Measurements from ENCODE around the gene ANXA7.

Gene ANXA7

DNA sequence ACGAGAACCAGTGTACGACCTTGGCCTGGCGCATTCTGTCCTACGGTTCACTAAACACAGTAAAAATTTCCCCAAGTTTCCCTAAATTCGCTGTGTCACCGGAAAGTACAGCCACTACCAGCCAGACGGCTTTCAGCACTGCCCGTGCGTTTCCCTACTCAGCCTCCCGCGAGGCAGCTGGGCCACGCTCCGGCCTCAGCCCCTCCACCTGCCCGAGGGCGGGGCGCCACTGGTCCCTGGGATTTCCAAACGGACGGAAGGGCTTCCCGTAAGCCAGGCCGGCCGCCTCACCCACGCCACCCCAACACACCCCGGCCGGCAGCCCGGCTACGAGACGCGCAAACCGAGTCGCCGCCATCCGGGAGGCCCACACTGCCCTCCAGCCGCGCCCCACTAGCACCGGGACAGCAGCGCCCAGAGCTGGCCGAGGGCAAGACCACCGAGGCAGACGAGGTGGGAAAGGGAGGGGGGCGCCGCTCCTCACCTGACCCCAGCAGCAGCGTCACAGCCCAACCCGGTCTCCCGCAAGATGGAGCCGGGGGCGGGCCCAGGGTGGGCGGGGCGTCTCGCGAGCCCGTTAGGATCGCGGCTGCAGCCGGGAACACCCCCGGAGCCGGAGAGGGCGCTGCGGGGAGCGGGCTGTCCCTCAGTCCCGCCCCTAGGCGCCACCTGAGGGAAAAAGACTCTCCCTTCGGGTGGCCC, at the start of gene ANXA7:
Gene ANXA7, minus strand, starts transcription at position 531 of the 702 bp plus-strand sequence. CDS start 13,202 bp downstream, outside the sequence.
- in situ Hi-C loops (cut with MboI; ENCODE audit: low sequenced_read_pairs) = no loop called here

DNA sequence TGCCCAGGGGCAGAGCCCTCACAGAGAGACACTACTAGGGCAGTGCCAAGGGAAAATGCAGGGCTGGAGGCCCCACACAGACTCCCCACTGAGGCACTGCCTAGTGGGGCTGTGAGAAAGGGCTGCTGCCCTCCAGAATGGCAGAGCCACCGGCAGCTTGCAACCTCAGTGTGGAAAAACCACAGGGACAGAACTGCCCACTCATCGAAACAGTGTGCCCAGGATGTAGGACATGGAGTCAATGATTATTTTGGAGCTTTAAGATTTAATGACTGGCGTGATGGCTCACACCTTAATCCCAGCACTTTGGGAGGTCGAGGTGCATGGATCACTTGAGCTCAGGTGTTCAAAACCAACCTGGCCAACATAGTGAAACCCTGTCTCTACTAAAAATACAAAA, 47.0 kb upstream of the ANXA7 start:
- in situ Hi-C loops (cut with MboI; ENCODE audit: low sequenced_read_pairs) = no loop called here

DNA sequence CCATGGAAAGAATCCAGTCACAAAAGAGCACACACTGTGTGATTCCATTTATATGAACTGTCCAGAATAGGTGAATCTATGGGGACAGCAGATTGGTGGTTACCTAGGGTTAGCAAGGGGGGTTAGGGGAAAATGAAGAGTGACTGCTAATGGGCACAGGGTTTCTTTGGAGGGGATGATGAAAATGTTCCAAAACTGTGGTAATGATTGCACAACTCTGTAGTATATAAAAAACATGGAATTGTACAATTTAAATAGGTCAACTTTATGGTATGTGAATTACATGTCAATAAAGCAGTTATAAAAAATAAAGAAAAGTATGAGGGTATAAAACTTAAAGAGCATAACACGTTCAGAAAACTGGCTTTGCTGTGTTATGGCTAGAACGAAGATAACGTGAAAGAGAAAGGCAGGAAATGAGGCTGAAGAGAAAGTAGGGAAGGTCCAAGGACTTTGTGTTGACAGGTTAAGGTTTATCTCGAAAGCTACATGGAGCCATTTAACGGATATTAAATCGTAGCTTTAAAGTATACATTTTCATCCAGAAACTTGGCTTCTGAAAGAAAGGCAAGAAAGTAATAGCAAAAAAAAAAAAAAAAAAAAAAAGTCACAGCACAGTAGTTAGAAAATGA, 45.9 kb upstream of the ANXA7 start:
- in situ Hi-C loops (cut with MboI; ENCODE audit: low sequenced_read_pairs) = no loop called here

DNA sequence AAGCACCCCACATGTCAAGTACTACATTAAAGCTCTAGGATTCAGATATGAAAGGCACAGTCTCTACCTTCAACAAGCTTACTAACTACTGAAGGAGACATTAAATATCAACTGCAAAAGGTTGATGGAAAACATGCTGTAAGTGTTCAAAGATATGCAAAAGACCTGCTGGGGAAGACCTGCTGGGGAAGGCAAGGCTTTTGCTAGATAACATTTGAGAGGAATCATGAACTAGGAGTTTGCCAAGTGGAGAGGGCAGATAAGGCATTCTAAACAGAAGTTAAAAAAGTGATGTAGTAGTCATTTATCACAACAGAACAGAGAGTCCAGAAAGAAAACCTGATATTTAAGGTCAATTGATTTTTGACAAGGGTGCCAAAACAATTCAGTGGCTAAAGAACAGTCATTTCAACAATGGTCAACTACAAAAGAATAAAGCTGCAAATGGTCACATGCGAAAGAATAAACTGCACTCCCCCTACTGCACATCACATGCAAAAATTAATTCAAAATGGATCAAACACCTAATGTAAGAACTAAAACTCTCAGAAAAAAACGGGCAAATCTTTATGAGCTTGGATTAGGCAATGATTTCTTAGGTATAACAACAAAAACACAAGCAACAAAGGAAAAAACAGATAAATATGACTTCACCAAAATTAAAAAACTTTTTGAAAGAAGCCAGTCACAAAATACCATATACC, 42.5 kb upstream of the ANXA7 start:
- in situ Hi-C loops (cut with MboI; ENCODE audit: low sequenced_read_pairs) = no loop called here

DNA sequence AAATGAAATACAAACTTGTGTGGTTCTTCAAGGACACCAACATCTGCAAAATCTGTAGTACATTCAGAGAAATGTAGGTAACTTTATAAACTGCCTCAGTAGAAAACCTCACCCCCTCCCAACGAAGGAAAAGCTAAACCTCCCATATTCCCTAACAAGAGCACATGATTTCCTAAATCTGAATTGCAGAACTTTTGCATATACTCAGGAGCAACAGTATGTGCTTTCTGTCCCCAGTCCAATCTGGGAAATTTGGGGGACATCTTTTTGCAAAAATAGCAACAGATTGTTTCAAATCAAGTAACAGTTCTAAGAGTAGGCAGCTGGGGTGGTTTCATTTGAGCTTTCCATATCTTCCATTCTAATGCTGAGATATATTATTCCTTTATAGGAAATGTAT, 35.3 kb upstream of the ANXA7 start:
- in situ Hi-C loops (cut with MboI; ENCODE audit: low sequenced_read_pairs) = no loop called here

DNA sequence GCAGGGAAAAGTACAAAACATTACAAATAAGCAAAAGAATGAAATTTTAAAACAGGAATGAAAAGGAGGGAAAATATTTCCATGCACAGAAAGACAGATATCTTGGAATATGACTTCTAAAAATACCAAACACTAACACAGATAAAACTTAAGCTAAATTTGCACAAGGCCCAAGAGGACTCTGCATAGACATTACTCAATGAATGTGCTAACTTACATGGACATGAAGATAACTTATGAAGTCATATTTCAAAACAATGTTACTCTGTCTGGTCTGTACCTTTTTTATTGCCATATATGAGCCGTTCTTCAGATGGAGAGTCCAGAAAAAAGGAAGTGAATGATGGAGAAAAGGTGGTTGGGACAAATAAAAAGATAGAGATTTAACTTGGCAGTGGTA, 34.5 kb upstream of the ANXA7 start:
- in situ Hi-C loops (cut with MboI; ENCODE audit: low sequenced_read_pairs) = no loop called here

DNA sequence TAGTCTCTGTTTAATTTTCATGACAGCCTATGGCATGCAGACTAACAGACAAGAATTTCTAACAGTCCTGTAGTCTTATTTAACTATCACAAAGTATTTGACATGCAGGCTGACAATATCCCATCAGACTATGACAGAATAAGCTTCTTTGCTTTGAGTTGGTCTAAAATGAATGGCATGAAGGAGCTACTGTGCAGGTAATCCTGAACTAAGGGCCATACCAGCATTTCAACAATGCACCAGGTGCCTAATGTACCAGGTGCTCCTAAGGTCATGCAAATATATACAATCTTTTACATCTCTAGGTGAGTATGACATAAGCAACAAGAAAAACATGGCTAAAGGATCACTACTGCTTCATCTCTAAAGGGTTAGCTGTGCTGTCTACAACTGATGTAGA, 33.1 kb upstream of the ANXA7 start:
- in situ Hi-C loops (cut with MboI; ENCODE audit: low sequenced_read_pairs) = no loop called here

DNA sequence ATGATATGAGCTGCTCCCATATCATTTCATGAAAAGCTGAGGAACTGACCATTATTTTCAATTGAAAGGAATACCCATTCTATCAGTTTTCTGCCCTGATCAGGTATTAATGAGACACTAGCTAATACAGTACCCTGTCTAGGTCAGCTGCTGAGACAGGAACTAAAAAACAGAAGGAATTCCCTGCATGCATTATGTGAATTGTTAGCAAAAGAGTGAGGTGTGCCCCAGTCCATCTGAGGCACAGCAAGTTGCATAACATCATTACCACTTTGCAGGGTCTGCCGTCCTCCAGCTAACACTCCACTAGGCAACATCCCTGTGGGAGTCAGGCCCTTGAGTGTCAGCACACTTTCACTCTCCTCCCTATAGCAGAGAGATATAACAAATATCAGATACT, 30.6 kb upstream of the ANXA7 start:
- in situ Hi-C loops (cut with MboI; ENCODE audit: low sequenced_read_pairs) = no loop called here

DNA sequence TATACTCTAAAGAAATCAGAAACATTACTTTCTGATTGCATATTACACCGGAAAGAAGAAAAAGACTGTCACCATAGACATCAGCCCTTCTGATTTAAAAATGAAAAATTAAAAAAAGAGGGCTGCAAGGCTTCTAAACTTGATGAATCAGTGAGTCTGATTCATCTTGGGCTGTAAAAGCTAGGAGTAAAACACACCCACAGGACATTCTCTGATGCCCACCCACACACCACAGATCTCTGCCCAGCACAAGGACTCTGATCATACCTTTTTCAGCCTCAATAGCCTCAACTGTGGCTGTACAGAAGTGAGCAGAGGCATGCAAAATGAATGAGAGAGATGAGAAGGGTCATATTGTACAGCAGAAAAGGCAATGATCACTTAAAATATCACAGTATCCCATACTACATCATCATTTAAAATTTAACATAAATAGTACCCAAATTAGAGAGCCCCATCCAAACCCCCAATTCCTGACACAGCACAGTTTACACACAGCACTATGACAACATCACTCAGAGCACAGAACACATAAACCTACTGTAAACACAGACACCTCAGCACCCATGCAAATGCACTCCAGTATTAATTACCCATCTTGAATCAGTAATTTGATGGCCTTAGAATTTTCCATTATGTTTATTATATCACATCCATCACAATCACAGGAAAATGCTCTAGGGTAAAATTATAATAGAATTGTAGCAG, 25.9 kb upstream of the ANXA7 start:
- in situ Hi-C loops (cut with MboI; ENCODE audit: low sequenced_read_pairs) = no loop called here

DNA sequence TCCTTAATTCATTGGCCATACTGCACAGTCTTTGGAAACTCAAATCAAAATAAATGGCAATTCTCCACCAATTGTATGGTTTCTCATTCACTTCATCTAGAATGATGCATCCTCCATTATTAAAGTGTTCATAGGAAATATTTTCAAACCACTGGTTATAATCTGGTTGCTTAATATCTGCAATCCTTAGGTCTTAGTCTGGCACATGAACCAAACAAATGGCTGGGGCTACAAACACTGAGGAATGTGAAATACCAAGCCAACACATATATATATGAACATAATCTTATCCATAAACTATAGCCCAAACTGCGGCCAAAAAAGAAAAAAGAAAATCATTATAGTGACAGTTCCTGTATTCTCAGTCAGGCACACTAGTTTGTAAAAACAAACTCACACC, 25.2 kb upstream of the ANXA7 start:
- in situ Hi-C loops (cut with MboI; ENCODE audit: low sequenced_read_pairs) = no loop called here

DNA sequence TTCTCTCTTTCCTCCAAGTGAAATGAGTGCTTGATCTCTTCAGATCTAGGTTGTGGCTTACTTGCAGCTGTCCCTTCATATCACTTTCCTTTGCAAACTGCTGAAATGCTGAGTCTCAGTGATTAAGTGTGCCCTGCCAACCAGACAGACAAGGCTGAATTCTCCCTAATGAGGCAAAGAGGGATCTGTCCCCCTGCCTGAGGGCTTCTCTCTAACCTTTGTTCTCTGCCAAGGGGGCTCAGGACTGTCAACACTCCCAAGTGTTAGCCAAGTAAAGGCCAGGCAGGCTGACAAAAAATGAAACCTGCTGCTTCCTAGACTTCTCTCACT, 19.6 kb upstream of the ANXA7 start, which contains the start of gene MSS51:
Gene MSS51, minus strand, starts transcription at position 24 of the 330 bp plus-strand sequence. CDS start 5,277 bp downstream, outside the sequence.
- in situ Hi-C loops (cut with MboI; ENCODE audit: low sequenced_read_pairs) = no loop called here

DNA sequence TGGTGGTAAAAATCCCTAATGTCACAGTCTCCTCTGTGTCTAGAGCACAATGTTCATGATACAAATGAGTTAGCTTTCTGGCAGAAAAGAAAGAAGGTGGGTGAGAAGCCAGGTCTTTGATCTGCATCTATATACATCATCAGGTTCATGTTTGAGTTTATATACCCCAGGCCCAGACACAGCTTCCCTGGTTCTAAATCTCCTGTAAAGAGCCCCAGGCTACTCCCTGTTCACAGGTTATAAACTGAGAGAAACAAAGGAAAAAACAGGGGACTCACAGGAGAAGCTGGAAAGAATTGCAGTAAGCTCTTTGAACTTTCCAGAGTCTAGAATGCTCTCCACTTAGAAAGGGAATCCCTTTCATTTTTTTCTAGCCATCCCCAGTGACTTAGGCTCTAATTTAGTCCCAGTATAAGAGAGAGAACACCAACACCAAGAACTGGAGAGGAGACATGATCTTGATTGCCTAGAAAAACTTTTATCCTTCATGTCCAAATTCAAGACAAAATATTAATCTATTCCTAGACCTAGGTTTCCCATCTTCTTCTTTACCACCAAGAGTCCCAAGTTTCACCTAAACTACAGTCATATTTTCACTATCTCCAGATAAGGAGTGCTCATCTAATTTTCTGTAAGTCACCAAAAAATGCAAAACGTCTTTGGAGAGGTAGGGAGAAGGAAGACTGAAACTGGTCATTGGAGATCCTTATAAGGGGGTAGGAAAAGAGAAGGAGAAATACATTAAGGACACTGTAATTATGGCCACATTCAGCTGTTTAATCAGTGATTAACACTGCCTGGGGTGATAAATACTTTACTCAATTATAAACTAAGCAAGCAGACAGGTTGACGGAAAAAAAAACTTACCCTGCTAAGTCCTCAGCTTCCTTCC, 19.0 kb upstream of the ANXA7 start:
- in situ Hi-C loops (cut with MboI; ENCODE audit: low sequenced_read_pairs) = no loop called here

DNA sequence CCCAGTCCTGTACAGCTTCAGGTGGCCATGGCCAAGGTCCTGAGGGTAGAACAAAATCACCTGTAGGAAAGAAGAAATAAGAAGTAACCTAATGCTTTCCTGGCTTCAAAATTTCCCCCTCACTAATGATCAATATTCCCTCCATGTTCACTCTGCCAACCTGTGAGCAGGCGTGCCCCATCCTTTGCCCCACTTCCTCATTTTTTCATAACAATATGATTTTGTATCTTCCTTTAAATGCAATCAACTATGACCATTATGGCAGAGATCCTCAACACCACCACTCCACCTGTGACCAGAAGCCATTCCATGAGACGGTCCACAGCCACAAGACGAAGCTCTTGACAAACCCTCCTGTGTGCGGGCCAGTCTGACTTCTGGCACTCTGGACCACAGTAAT, 12.5 kb upstream of the ANXA7 start:
- in situ Hi-C loops (cut with MboI; ENCODE audit: low sequenced_read_pairs) = no loop called here

DNA sequence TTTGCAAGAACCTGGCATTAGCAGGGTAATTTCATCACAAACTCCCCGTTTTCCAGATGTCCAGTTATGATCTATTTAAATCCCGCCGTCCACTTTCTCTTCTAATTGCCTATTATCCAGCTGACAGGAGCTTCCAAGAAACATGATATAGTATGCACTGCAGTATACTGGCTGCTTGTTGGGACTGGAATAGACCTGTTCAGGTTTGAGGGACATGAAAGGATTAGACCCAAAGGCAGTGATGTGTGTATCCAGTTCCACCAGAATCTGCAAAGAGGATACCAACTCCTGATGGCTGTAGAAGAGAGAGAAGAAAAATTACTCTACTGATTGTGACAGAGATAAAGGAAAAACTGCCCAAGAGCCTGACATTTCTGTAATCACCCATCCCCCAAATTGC, 10.6 kb upstream of the ANXA7 start:
- in situ Hi-C loops (cut with MboI; ENCODE audit: low sequenced_read_pairs) = no loop called here

DNA sequence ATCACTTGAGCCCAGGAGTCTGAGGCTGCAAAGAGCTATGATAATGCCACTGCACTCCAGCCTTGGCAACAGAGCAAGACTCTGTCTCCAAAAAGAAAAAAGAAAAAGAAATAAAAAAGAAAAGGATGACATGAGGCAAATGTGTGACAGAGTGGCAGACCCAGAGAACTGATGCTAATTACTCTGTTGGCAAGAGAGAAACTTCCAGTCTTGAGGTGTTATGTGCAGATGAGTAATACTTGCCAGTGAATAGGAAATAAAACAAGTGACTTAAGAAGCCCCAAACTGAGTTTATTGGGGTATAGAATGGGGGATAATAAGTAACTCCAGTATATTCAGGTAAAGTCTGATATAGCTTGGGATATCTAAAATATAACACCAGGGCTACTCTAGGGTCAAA, 9.5 kb upstream of the ANXA7 start:
- in situ Hi-C loops (cut with MboI; ENCODE audit: low sequenced_read_pairs) = no loop called here

DNA sequence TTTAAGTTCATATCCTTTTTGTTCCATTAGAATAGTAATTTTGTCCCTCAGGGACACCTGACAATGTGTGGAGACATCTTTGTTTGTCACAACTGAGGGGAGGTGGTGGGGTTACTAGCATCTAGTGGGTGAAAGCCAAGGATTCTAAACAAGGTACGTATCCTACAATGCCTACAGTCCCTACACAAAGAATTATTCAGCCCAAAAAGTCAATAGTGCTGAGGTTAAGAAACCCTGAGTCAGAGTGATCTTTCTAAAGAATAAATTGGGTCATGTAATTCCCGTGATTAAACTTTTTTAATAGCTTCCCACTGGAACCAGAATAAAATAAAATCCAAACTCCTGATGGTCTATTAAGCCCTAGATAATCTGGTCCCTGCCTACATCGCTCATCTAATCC, 2.7 kb upstream of the ANXA7 start:
- in situ Hi-C loops (cut with MboI; ENCODE audit: low sequenced_read_pairs) = no loop called here

DNA sequence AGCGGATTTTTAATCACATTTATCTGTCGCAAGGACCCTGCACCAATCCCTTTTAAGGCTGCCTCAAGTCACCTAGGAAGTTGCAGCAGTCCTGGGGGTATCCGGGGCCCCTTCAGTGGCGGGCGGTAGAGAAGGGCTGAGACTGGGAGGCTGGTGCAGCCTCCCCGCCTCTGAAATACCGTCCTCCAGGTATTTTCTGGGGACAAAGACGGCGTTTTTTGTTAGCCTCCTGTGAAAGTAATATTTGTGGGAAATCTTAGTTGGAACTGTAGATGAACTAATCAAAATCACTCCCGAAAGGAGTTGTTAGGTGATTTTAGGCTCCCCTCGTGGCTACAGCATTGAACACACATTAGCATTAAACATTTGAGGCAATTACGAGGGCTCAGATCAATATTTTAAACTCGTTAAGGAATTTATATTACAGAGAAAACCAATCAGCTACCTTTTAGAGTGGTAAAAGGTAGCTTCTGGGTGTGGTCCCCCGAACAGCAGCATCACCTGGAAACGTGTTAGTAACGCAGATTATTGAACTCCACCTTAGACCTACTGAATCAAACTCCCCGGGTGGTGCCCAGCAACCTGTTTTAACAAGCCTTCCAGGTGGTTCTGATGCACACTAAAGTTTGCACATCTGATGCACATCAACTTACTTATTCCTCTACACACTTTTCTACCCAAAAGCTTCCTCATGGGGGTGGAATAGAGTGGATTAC, 530 bp upstream of the ANXA7 start:
- in situ Hi-C loops (cut with MboI; ENCODE audit: low sequenced_read_pairs) = no loop called here

DNA sequence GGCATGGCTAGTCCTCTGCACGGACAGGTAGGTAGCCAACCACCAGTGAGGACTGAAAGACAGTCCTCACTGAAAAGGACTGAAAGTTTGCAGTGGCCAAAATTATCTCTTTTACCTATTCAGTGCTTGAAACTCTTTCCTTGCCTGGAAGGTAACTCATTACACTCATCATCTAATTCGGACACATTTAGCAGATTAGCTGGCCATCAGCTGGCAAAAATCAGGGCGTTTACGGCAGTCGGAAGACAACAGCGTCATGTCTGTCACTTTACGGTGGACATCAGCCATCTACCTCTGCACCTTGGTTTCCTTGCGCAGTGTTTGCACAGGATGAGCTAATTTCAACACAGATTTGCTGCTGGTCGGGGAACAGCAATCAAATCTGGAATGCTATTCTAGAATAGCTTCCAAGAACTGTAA, 740 bp downstream of the ANXA7 start:
- in situ Hi-C loops (cut with MboI; ENCODE audit: low sequenced_read_pairs) = no loop called here

DNA sequence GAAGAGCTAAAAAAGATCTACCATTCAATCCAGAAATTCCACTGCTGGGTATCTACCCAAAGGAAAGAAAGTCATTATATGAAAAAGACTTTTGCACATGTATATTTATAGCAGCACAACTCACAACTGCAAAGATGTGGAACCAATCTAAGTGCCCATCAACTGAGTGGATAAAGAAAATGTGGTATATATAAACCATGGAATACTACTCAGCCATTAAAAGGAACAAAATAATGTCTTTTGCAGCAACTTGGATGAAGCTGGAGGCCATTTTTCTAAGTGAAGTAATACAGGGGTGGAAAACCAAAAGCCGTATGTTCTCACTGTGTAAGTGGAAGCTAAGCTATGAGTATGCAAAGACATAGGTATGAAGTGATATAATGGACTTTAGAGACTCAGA, 3.0 kb downstream of the ANXA7 start:
- in situ Hi-C loops (cut with MboI; ENCODE audit: low sequenced_read_pairs) = no loop called here

DNA sequence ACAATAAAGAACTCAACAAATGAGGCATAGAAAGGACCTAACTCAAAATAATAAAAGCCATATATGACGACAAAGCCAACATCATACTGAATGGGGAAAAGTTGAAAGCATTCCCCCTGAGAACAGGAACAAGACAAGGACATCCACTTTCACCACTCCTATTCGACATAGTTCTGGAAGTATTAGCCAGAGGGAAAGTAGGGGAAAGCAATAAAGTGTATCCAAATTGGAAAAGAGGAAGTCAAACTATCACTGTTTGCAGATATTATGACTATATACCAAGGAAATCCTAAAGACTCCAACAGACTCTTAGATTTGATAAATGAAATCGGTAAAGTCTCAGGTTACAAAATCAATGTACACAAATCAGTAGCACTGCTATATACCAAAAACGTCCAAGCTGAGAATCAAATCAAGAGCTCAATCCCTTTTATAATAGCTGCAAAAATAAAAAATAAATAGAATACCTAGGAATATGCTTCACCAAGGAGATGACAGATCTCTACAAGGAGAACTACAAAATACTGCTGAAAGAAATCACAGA, 4.8 kb downstream of the ANXA7 start:
- in situ Hi-C loops (cut with MboI; ENCODE audit: low sequenced_read_pairs) = no loop called here

Data from HL-60/S4 treated with retinoic acid at 250 ng/mL for 4 days and 3 days (cell line).